ENCODE measurements around the gene ABCF3. TPM values are rescaled to one million over a fixed set of nuclear protein-coding genes. Genes with fewer than 3 reads are reported as not detected.

Gene ABCF3
- total RNA-seq, 1 donor from 2014 or later: 93.3 TPM

DNA sequence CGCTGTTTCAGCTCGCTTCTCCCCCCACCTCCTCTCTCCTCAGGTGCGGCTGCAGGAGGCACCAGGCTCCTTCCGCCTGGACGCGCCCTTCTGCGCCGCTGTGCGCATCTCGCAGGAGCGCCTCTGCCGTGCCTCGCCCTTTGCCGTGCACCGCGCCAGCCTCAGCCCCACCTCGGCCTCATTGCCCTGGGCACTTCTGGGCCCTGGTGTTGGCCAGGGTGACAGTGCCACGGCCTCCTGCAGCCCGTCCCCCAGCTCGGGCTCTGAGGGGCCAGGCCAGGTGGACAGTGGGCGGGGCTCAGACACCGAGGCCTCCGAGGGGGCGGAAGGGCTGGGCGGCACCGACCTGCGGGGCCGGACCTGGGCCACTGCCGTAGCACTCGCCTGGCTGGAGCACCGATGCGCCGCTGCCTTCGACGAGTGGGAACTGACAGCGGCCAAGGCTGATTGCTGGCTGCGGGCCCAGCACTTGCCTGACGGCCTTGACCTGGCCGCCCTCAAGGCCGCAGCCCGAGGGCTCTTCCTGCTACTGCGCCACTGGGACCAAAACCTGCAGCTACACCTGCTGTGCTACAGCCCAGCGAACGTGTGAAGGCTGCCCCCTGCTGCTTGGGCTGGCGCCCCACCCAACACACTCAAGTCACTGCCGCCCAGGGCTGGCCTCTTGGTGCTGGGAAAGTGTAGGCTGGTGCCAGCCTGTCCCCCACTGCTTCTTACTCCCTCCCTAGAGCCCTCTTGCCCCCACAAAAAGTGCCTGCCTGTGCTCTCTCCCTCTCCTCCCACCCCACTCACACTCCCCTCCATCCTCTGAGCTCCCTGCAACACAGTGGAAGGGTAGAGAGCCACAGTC is 55.7 kb downstream of the ABCF3 start:
- Histone ChIP-seq H3K27me3 (no peaks in the 10 kb centered on the region), H3K9me3 (no peaks in the 10 kb centered on the region), H3K27ac (no peak overlapping the region), H3K4me1 (no peaks in the 10 kb centered on the region), H3K36me3 (peaks cover 31 to 38% of the 10 kb centered on the region in 2 donors), H3K4me3 (no peak overlapping the region)
- TF ChIP-seq, protein P1, sequence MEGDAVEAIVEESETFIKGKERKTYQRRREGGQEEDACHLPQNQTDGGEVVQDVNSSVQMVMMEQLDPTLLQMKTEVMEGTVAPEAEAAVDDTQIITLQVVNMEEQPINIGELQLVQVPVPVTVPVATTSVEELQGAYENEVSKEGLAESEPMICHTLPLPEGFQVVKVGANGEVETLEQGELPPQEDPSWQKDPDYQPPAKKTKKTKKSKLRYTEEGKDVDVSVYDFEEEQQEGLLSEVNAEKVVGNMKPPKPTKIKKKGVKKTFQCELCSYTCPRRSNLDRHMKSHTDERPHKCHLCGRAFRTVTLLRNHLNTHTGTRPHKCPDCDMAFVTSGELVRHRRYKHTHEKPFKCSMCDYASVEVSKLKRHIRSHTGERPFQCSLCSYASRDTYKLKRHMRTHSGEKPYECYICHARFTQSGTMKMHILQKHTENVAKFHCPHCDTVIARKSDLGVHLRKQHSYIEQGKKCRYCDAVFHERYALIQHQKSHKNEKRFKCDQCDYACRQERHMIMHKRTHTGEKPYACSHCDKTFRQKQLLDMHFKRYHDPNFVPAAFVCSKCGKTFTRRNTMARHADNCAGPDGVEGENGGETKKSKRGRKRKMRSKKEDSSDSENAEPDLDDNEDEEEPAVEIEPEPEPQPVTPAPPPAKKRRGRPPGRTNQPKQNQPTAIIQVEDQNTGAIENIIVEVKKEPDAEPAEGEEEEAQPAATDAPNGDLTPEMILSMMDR (IDR thresholded peaks at IDR 0.05): peak in 1 of 3 experiments; percentile 24
- intact Hi-C loops (cut with DNase I): no loop called here
- no peak for DNase-seq (ENCODE audit: low spot score in 2 of 2)

DNA sequence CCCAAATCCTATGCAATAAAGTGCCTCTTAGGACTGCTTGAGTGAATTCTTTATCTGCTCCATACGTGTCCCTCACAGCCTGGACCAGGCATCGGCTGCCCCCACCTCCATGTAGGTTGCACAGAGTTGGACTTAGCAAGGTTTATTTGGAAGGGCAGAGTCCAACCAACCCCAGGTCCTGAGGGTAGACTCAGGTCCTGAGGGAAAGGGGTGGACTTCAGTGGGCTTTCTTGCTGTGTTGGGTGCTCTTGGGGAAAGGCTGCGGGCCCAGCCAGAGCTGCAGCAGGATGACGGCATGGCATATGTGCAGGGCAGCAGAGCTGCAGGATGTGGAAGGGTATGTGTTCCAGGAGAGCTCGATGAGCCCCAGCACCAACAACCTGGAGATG is 56.3 kb downstream of the ABCF3 start:
- no peaks in the 10 kb centered on the region for H3K4me1 ChIP-seq
- TF ChIP-seq, protein P1 (IDR thresholded peaks at IDR 0.05): no peak
- H3K27ac ChIP-seq: no peak overlapping the region
- H3K9me3 ChIP-seq: no peaks in the 10 kb centered on the region
- peaks cover 31 to 38% of the 10 kb centered on the region in 2 donors for H3K36me3 ChIP-seq
- H3K27me3 ChIP-seq: no peaks in the 10 kb centered on the region
- intact Hi-C loops (cut with DNase I): no loop called here
- H3K4me3 ChIP-seq: no peak overlapping the region
- no peak for DNase-seq (ENCODE audit: low spot score in 2 of 2)

Other genes with a start within 250 kb of the ABCF3 start
- gene ABCC5, start 168.3 kb upstream of the ABCF3 start, total RNA-seq: 16.2 TPM
- not detected for gene HTR3D, start 154.5 kb upstream of the ABCF3 start, total RNA-seq
- gene HTR3C, start 133.2 kb upstream of the ABCF3 start, total RNA-seq: not detected
- not detected for gene HTR3E, start 89.1 kb upstream of the ABCF3 start, total RNA-seq
- gene EIF2B5, start 50.8 kb upstream of the ABCF3 start, total RNA-seq: 24.7 TPM
- gene DVL3, start 30.8 kb upstream of the ABCF3 start, total RNA-seq: 36.6 TPM
- gene AP2M1, start 11.3 kb upstream of the ABCF3 start, total RNA-seq: 101 TPM
- gene VWA5B2, start 43.4 kb downstream of the ABCF3 start, total RNA-seq: 0.32 TPM
- 167 TPM for gene ALG3, start 62.8 kb downstream of the ABCF3 start, total RNA-seq
- 4.8 TPM for gene EEF1AKMT4, start 63.5 kb downstream of the ABCF3 start, total RNA-seq
- gene CAMK2N2, start 75.4 kb downstream of the ABCF3 start, total RNA-seq: not detected
- gene ECE2, start 89.8 kb downstream of the ABCF3 start, total RNA-seq: not detected
- gene PSMD2, start 113.0 kb downstream of the ABCF3 start, total RNA-seq: 151 TPM
- 192 TPM for gene EIF4G1, start 128.4 kb downstream of the ABCF3 start, total RNA-seq
- gene FAM131A, start 151.4 kb downstream of the ABCF3 start, total RNA-seq: 47.7 TPM
- gene CLCN2, start 175.4 kb downstream of the ABCF3 start, total RNA-seq: 31.2 TPM
- gene POLR2H, start 175.5 kb downstream of the ABCF3 start, total RNA-seq: 26.0 TPM
- gene THPO, start 192.0 kb downstream of the ABCF3 start, total RNA-seq: not detected
- gene CHRD, start 193.9 kb downstream of the ABCF3 start, total RNA-seq: 172 TPM